Thyroid gland (tissue), 4 donors: ENCODE data around the gene FOXA1. TPM values are rescaled to one million over a fixed set of nuclear protein-coding genes. Genes with fewer than 3 reads are reported as not detected.

ENCODE experiments used
- DNase-seq, 2 donors: peaks; one replicate each; pipeline ENCODE4 v3.0.0-alpha.2; 2019
- H3K27ac ChIP-seq, 3 donors: fragments of 200-600 bp; sonication (generic); 1 replicate in 2 of 3; 2 replicates in 1 of 3; pipeline ENCODE4 v1.5.1; 2016 to 2019; ENCODE audit warnings: mild to moderate bottlenecking in 1 of 3, moderate library complexity in 1 of 3
- H3K27me3 ChIP-seq: fragments of 200-600 bp; sonication (generic); one replicate; pipeline ENCODE4 v1.5.1; 2019
- H3K36me3 ChIP-seq, 2 donors: fragments of 200-600 bp; sonication (generic); one replicate each; pipeline ENCODE4 v1.5.1; 2016 to 2019
- H3K4me1 ChIP-seq, 2 donors: fragments of 200-600 bp; sonication (generic); one replicate each; pipeline ENCODE4 v1.5.1; 2017 to 2019
- H3K4me3 ChIP-seq, 3 donors: fragments of 200-600 bp; sonication (generic); replicated peaks in 1 of 3; 1 replicate in 2 of 3; 2 replicates in 1 of 3; pipeline ENCODE4 v1.5.1; 2016; ENCODE audit warnings: mild to moderate bottlenecking in 1 of 3
- H3K9me3 ChIP-seq: fragments of 200-600 bp; sonication (generic); one replicate; pipeline ENCODE4 v1.5.1; 2017
- CTCF ChIP-seq, 6 experiments: fragments of 200-600 bp in 3 of 6; fragments of 450-650 bp in 3 of 6; sonication (generic) in 3 of 6; IDR thresholded peaks; one replicate each; pipeline ENCODE4 v1.5.1; 2016 to 2019; ENCODE audit warnings: antibody characterized with exemption in 6 of 6, mild to moderate bottlenecking in 2 of 6, inconsistent platforms in 1 of 6, moderate library complexity in 1 of 6
- POLR2A ChIP-seq, 2 donors: fragments of 450-650 bp; IDR thresholded peaks; one replicate each; pipeline ENCODE4 v1.6.1; 2017; ENCODE audit warnings: antibody characterized with exemption in 2 of 2, mild to moderate bottlenecking in 2 of 2, moderate library complexity in 1 of 2
- WGBS, 2 donors: methylation state at CpG; one replicate each; pipeline ENCODE4 v1.1.5; 2017; 5-methylcytosine and 5-hydroxymethylcytosine counted together
- intact Hi-C: fragments of 100-400 bp; cut with DNase I; formaldehyde crosslinking; loops from one replicate; pipeline ENCODE4 v1.15.1; 2023
- total RNA-seq, 4 donors: library from RNA; depleted of rRNA; stranded (reverse); fragments of >200 nt; gene quantifications; one replicate each; pipeline ENCODE4 v1.2.3, GENCODE V29; 2016

Gene FOXA1
- total RNA-seq, 4 donors from 2014 or later: 0.92 to 0.93 TPM; not detected in 2

GRCh38 chr14:37585971-37586796, 8.9 kb downstream of the FOXA1 start:
- Histone ChIP-seq H3K4me1 (peaks cover 16 to 21% of the 10 kb centered on the region in 2 donors), H3K9me3 (no peaks in the 10 kb centered on the region), H3K27ac (no peak overlapping the region), H3K27me3 (peaks cover 83% of the 10 kb centered on the region), H3K4me3 (no peak overlapping the region), H3K36me3 (no peaks in the 10 kb centered on the region)
- TF ChIP-seq CTCF (IDR thresholded peaks at IDR 0.05) (no peak), POLR2A (IDR thresholded peaks at IDR 0.05) (no peak)
- intact Hi-C loops: no loop called here
- DNase-seq: no peak
- 28 to 34% methylated on average over 10 of the region's 10 CpGs for WGBS, 2 donors

GRCh38 chr14:37585101-37585511, 9.9 kb downstream of the FOXA1 start:
- H3K27ac ChIP-seq: no peak overlapping the region
- no peaks in the 10 kb centered on the region for H3K9me3 ChIP-seq
- no peaks in the 10 kb centered on the region for H3K36me3 ChIP-seq
- H3K4me3 ChIP-seq: no peak overlapping the region
- no peak for TF ChIP-seq CTCF (IDR thresholded peaks at IDR 0.05)
- TF ChIP-seq POLR2A (IDR thresholded peaks at IDR 0.05): no peak
- intact Hi-C loops: no loop called here
- DNase-seq: no peak
- 12 to 15% methylated on average over 19 to 21 of the region's 23 CpGs for WGBS, 2 donors
- peaks cover 16 to 21% of the 10 kb centered on the region in 2 donors for H3K4me1 ChIP-seq
- H3K27me3 ChIP-seq: peaks cover 72% of the 10 kb centered on the region

- 8 to 11% methylated on average over 39 to 40 of the region's 62 CpGs for WGBS, 2 donors
- intact Hi-C loops: no loop called here
- H3K36me3 ChIP-seq: no peaks in the 10 kb centered on the region
- H3K9me3 ChIP-seq: no peaks in the 10 kb centered on the region
- TF ChIP-seq POLR2A (IDR thresholded peaks at IDR 0.05): no peak
- TF ChIP-seq CTCF (IDR thresholded peaks at IDR 0.05): no peak
- no peak for DNase-seq
- H3K27me3 ChIP-seq: peaks cover 66% of the 10 kb centered on the region
- H3K4me3 ChIP-seq: no peak overlapping the region
- H3K4me1 ChIP-seq: peaks cover 16 to 21% of the 10 kb centered on the region in 2 donors
- H3K27ac ChIP-seq: no peak overlapping the region
Observed at GRCh38 chr14:37584211-37585100, 10.6 kb downstream of the FOXA1 start.

- H3K27ac ChIP-seq: no peak overlapping the region
- H3K36me3 ChIP-seq: no peaks in the 10 kb centered on the region
- H3K4me1 ChIP-seq: peaks cover 16 to 21% of the 10 kb centered on the region in 2 donors
- H3K27me3 ChIP-seq: peaks cover 57% of the 10 kb centered on the region
- H3K9me3 ChIP-seq: no peaks in the 10 kb centered on the region
- DNase-seq: no peak
- intact Hi-C loops: no loop called here
- WGBS, 2 donors: 7 to 12% methylated on average over 37 to 48 of the region's 67 CpGs
- TF ChIP-seq POLR2A (IDR thresholded peaks at IDR 0.05) (no peak), CTCF (IDR thresholded peaks at IDR 0.05) (no peak)
- no peak overlapping the region for H3K4me3 ChIP-seq
Observed at GRCh38 chr14:37583358-37584210, 11.5 kb downstream of the FOXA1 start.
